ENCODE data around the gene SNX22.

- TF ChIP-seq, protein P1, sequence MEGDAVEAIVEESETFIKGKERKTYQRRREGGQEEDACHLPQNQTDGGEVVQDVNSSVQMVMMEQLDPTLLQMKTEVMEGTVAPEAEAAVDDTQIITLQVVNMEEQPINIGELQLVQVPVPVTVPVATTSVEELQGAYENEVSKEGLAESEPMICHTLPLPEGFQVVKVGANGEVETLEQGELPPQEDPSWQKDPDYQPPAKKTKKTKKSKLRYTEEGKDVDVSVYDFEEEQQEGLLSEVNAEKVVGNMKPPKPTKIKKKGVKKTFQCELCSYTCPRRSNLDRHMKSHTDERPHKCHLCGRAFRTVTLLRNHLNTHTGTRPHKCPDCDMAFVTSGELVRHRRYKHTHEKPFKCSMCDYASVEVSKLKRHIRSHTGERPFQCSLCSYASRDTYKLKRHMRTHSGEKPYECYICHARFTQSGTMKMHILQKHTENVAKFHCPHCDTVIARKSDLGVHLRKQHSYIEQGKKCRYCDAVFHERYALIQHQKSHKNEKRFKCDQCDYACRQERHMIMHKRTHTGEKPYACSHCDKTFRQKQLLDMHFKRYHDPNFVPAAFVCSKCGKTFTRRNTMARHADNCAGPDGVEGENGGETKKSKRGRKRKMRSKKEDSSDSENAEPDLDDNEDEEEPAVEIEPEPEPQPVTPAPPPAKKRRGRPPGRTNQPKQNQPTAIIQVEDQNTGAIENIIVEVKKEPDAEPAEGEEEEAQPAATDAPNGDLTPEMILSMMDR (IDR thresholded peaks at IDR 0.05; ENCODE audit: low read depth, low read length): no peak
- TF ChIP-seq EZH2phosphoT487 (IDR thresholded peaks at IDR 0.05; ENCODE audit: low read depth): no peak
Observed at GRCh38 chr15:64111679-64112050, 39.9 kb upstream of the SNX22 start.
